GM21367 (cell line): ENCODE results near the gene GPC5.
"Not testable (repeated sequence)": the region's sequence is repeated elsewhere in the genome, so short reads cannot be mapped to it uniquely, and the experiment has no call there.

Source experiments
- ATAC-seq: cut with Tn5 transposase; IDR thresholded peaks from one replicate; pipeline ENCODE4 v1.9.1; 2021; ENCODE audit not compliant: unreplicated experiment

The GPC5 gene

GRCh38 chr13:91368676-91369440 is 29.6 kb upstream of the GPC5 start:
- ATAC-seq = no peak

GRCh38 chr13:91369441-91369831 is 29.0 kb upstream of the GPC5 start:
- no peak for ATAC-seq

- ATAC-seq = no peak
Observed at GRCh38 chr13:91370501-91370900, 27.9 kb upstream of the GPC5 start.

GRCh38 chr13:91372911-91373310 is 25.5 kb upstream of the GPC5 start:
- ATAC-seq = no peak

- peak; percentile 99 for ATAC-seq
Observed at GRCh38 chr13:91375116-91375729, 23.2 kb upstream of the GPC5 start.

GRCh38 chr13:91381371-91381770 is 17.1 kb upstream of the GPC5 start:
- no peak for ATAC-seq

DNA sequence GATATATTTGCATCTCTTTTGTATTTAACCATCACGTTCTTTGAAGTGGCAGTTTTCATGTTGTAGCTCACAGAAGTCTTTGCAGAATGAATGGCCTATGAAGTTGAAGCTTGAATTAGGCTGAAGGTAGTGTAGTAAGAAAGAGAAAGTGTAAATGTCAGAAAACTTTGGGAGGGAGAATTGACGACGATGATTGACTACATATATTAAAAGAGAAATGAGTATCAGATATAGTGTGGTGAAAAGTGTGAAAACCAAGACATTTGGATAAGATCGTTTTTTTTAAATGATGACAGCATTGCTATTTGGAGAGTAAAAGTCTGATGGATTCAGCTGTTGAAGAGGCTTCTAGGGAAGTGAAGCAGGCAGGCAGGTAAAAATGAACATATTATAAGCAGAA is 14.6 kb upstream of the GPC5 start:
- no peak for ATAC-seq

DNA sequence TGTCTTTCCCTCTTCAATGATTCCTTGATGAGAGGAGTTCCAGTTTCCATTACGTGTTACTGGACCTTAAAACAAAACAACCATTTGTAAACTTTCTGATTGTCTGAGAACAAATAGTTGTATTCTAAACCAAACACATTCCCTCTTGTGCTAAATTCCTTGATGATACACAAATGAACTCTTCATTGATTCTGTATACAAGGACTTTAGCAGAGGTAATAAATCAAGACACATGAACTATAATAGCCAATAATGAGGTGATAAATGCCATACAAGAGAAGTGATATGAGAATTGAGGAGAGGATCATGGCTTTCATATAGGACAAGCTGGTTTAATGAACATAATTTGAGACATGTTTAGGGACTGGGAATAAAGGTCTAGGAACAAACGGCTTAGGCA is 13.5 kb upstream of the GPC5 start:
- no peak for ATAC-seq

DNA sequence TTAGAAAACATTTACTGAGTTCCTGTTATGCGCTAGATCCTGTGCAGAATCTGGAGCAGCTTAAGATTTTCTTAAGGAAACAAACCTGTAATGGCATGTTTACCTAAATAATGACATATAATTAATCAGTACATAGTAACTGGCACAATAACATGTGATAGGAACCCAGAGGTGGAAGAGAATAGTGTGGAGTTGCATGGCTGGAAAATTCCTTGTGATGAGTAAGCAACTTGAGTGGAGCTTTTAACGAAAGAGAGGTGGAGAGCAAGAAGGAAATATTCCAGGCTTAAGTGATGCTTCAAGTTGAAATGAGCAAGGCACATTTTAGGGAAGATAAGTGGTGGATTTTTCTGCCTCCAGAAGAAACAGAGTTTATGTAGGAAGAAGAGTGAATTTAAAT is 9.2 kb upstream of the GPC5 start:
- no peak for ATAC-seq

- ATAC-seq = no peak
Observed at GRCh38 chr13:91397595-91397994, 826 bp upstream of the GPC5 start.

GRCh38 chr13:91399189-91400062 is 1.0 kb downstream of the GPC5 start:
- ATAC-seq = no peak

DNA sequence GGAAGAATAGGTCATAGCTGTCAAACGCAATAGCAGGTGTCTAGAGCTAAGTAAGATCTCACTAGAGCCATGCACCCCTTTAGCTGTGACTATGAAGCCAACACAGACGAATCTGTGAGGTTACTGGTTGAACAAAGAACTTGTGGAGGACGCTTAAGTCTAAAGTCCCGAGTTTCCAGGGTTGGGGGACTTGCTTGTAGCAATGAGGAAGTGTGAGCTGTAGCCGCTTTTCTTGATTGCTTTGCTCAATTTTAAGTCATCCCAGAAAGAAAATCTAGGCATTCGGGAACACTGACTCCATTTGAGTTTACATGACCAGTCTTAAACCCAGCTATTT is 1.6 kb downstream of the GPC5 start:
- no peak for ATAC-seq

DNA sequence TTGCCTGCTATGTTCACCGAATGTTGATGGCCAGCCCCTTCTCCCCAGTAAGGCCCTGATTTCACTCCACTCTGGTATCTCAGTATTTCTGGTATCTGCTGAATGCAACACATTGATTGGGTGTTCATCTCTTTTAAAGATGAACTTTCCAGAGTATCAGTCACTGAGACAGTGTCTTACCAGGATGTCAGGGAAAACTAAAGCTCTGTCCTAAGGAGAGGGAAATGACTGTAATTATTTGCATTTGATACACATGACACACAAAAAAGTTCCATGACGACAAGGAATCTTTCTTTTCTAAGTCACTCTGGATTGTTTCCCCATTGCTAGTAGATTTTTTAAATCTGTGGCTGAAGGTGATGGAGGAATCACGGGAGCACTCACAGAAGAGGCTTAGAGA is 2.2 kb downstream of the GPC5 start:
- ATAC-seq = no peak

DNA sequence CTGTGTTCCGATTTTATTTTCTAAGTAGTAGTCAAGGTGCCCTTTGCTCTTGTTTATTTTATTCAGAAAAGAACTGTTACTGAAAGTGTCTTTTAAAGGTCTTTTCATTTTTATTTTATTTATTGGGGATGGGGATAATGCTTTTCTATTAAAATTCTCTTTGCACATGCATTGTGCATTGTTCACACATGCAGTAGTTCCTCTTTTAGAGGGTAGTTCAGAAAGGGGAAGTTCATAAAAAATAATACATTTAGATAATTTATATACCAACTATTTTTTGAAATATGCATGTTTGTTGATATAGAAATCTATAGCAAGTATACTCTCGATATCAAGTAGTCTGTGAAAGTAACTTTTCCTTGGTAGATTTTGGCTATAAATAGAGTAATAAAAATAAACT is 3.5 kb downstream of the GPC5 start:
- no peak for ATAC-seq

- peak; percentile 77 for ATAC-seq
Observed at GRCh38 chr13:91405240-91405639, 6.8 kb downstream of the GPC5 start.

GRCh38 chr13:91406619-91407018 is 8.2 kb downstream of the GPC5 start:
- ATAC-seq = peak; percentile 67

- no peak for ATAC-seq
Observed at GRCh38 chr13:91408971-91409370, 10.6 kb downstream of the GPC5 start.

GRCh38 chr13:91416579-91416978 is 18.2 kb downstream of the GPC5 start:
- not testable (repeated sequence) for ATAC-seq

GRCh38 chr13:91417660-91418325 is 19.4 kb downstream of the GPC5 start:
- no peak for ATAC-seq

DNA sequence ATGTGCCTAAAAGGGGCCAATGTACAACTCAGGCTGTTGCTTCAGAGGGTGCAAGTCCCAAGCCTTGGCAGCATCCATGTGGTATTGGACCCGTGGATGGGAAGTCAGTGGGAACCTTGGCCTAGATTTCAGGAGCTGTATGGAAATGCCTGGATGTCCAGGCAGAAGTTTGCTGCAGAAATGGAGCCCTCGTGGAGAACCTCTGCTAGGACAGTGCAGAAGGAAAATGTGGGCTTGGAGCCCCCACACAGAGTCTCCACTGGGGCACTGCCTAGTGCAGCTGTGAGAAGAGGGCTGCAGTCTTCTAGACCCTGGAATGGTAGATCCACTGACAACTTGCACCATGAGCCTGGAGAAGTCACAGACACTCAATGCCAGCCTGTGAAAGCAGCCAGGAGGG is 28.5 kb downstream of the GPC5 start:
- ATAC-seq = no peak

GRCh38 chr13:91438674-91439073 is 40.3 kb downstream of the GPC5 start:
- not testable (repeated sequence) for ATAC-seq
